GM12891 (cell line): ENCODE results near the gene CHRM2.

Source experiments
- DNase-seq: peaks from one replicate; pipeline ENCODE4 v3.0.0; 2011; ENCODE audit warnings: low spot score; ENCODE audit not compliant: insufficient read length
- FAIRE-seq: peaks from 2 replicates; lab custom pipeline; 2011; peaks lifted over from hg19 to GRCh38; lab: Jason Lieb, UNC
- PAX5 ChIP-seq: IDR thresholded peaks from 2 replicates; pipeline ENCODE4 v1.6.1; 2011; ENCODE audit warnings: low read length, moderate library complexity, mild to moderate bottlenecking; ENCODE audit not compliant: insufficient read depth, severe bottlenecking
- POLR2A ChIP-seq: IDR thresholded peaks from 2 replicates; pipeline ENCODE4 v1.6.1; 2011; ENCODE audit warnings: low read depth, low read length, control low read depth
- POLR2AphosphoS5 ChIP-seq: IDR thresholded peaks from 2 replicates; pipeline ENCODE4 v1.6.1; 2011; ENCODE audit warnings: low read depth, low read length, control low read depth
- POU2F2 ChIP-seq: IDR thresholded peaks from 2 replicates; pipeline ENCODE4 v1.6.1; 2011; ENCODE audit warnings: low read depth, mild to moderate bottlenecking, control low read depth, low read length, moderate library complexity
- SPI1 ChIP-seq: IDR thresholded peaks from 2 replicates; pipeline ENCODE4 v1.6.1; 2011; ENCODE audit warnings: low read depth, low read length, control low read depth
- TAF1 ChIP-seq: IDR thresholded peaks from 2 replicates; pipeline ENCODE4 v1.6.1; 2011; ENCODE audit warnings: low read depth, low read length, control low read depth

CHRM2 gene

GRCh38 chr7:137038706-137039105, 170.3 kb downstream of the CHRM2 start:
- no peak for TF ChIP-seq TAF1
- TF ChIP-seq POU2F2 = no peak
- no peak for TF ChIP-seq POLR2AphosphoS5
- TF ChIP-seq SPI1 = no peak
- TF ChIP-seq PAX5 = no peak
- TF ChIP-seq POLR2A = no peak
- no peak for FAIRE-seq
- DNase-seq = no peak

GRCh38 chr7:137040745-137041144, 172.3 kb downstream of the CHRM2 start:
- FAIRE-seq (peak; percentile 33), DNase-seq (no peak)
- TF ChIP-seq PAX5 (no peak), POLR2A (no peak), TAF1 (no peak), SPI1 (no peak), POLR2AphosphoS5 (no peak), POU2F2 (no peak)

GRCh38 chr7:137045573-137045972, 177.1 kb downstream of the CHRM2 start:
- FAIRE-seq (no peak), DNase-seq (no peak)
- TF ChIP-seq SPI1 (no peak), POU2F2 (no peak), PAX5 (no peak)

GRCh38 chr7:137069249-137069963, 201.0 kb downstream of the CHRM2 start:
- TF ChIP-seq TAF1 (no peak), POLR2A (no peak), PAX5 (no peak), POU2F2 (no peak), SPI1 (no peak), POLR2AphosphoS5 (no peak)
- DNase-seq = no peak
- no peak for FAIRE-seq
